Stimulated activated CD4-positive, alpha-beta T cell treated with anti-CD3 and anti-CD28 coated beads, Interleukin-15, amount 100 ng/mL, for 48 hours (primary cell): ENCODE results near the gene SMIM27.
A peak's percentile ranks its signal among the peaks of the same experiment; 100 is the strongest.
"Not testable (repeated sequence)": the region's sequence is repeated elsewhere in the genome, so short reads cannot be mapped to it uniquely, and the experiment has no call there.

Experiments used
- DNase-seq, 2 donors: peaks; one replicate each; pipeline ENCODE4 v3.0.0-alpha.2; 2020; ENCODE audit warnings: low read depth in 2 of 2

SMIM27 gene

GRCh38 chr9:32552172-32552872 lies at the start of gene SMIM27, which contains the start of gene TOPORS:
Gene SMIM27, plus strand, starts transcription at chr9:32552327. Its CDS starts 108 bp downstream, at chr9:32552435.
Gene TOPORS, minus strand, starts transcription at chr9:32552586. Its CDS starts 150 bp downstream, at chr9:32552436.
- DNase-seq, result peak; percentile 79 to 87

- no peak for DNase-seq
Observed at GRCh38 chr9:32502464-32502863, 49.7 kb upstream of the SMIM27 start.

GRCh38 chr9:32503008-32503407 lies 49.1 kb upstream of the SMIM27 start:
- no peak for DNase-seq

GRCh38 chr9:32508728-32509127 lies 43.4 kb upstream of the SMIM27 start:
- no peak for DNase-seq

GRCh38 chr9:32516241-32516640 lies 35.9 kb upstream of the SMIM27 start:
- DNase-seq, result no peak

- DNase-seq, result no peak
Observed at GRCh38 chr9:32518276-32518675, 33.9 kb upstream of the SMIM27 start.

GRCh38 chr9:32523910-32524309 lies 28.2 kb upstream of the SMIM27 start:
- no peak for DNase-seq

GRCh38 chr9:32524558-32524891 lies 27.6 kb upstream of the SMIM27 start:
- DNase-seq, result not testable (repeated sequence)

GRCh38 chr9:32524892-32525708 lies 27.0 kb upstream of the SMIM27 start:
- DNase-seq, result peak in 1 of 2 donors; percentile 5

GRCh38 chr9:32525709-32526030 lies 26.5 kb upstream of the SMIM27 start:
- DNase-seq, result no peak

GRCh38 chr9:32526041-32526706 lies 26.0 kb upstream of the SMIM27 start, which contains the start of gene RIGI:
Gene RIGI, minus strand, starts transcription at chr9:32526196. Its CDS starts 30 bp downstream, at chr9:32526166.
- peak; percentile 36 to 51 for DNase-seq

GRCh38 chr9:32526707-32527048 lies 25.4 kb upstream of the SMIM27 start:
- no peak for DNase-seq

GRCh38 chr9:32533336-32533735 lies 18.8 kb upstream of the SMIM27 start:
- DNase-seq, result no peak

GRCh38 chr9:32533816-32534215 lies 18.3 kb upstream of the SMIM27 start:
- no peak for DNase-seq

- no peak for DNase-seq
Observed at GRCh38 chr9:32543047-32543446, 9.1 kb upstream of the SMIM27 start.

- DNase-seq, result no peak
Observed at GRCh38 chr9:32545884-32546283, 6.2 kb upstream of the SMIM27 start.

- DNase-seq, result not testable (repeated sequence)
Observed at GRCh38 chr9:32548213-32548612, 3.9 kb upstream of the SMIM27 start.

GRCh38 chr9:32550150-32550561 lies 2.0 kb upstream of the SMIM27 start:
- DNase-seq, result no peak

GRCh38 chr9:32550562-32551275 lies 1.4 kb upstream of the SMIM27 start:
- DNase-seq, result peak; percentile 82 to 88

GRCh38 chr9:32551276-32552051 lies 663 bp upstream of the SMIM27 start:
- DNase-seq, result peak; percentile 40

GRCh38 chr9:32554107-32554506 lies 2.0 kb downstream of the SMIM27 start:
- DNase-seq, result no peak
